Measurements from ENCODE around the gene WWC2. TPM values are rescaled to one million over a fixed set of nuclear protein-coding genes. Genes with fewer than 3 reads are reported as not detected.

The WWC2 gene
- total RNA-seq, 1 donor from 2014 or later = 18.2 TPM

GRCh38 chr4:183356931-183357675 is 258.0 kb downstream of the WWC2 start:
- Mint-ChIP-seq H3K27ac (ENCODE audit: unreplicated experiment) (no peak overlapping the region), H3K9me3 (ENCODE audit: unreplicated experiment) (no peaks in the 10 kb centered on the region), H3K27me3 (ENCODE audit: unreplicated experiment) (peaks cover 2% of the 10 kb centered on the region), H3K4me1 (ENCODE audit: low read depth, unreplicated experiment) (no peaks in the 10 kb centered on the region), H3K36me3 (ENCODE audit: unreplicated experiment) (no peaks in the 10 kb centered on the region), H3K4me3 (ENCODE audit: unreplicated experiment) (no peak overlapping the region)
- TF ChIP-seq, protein P1, sequence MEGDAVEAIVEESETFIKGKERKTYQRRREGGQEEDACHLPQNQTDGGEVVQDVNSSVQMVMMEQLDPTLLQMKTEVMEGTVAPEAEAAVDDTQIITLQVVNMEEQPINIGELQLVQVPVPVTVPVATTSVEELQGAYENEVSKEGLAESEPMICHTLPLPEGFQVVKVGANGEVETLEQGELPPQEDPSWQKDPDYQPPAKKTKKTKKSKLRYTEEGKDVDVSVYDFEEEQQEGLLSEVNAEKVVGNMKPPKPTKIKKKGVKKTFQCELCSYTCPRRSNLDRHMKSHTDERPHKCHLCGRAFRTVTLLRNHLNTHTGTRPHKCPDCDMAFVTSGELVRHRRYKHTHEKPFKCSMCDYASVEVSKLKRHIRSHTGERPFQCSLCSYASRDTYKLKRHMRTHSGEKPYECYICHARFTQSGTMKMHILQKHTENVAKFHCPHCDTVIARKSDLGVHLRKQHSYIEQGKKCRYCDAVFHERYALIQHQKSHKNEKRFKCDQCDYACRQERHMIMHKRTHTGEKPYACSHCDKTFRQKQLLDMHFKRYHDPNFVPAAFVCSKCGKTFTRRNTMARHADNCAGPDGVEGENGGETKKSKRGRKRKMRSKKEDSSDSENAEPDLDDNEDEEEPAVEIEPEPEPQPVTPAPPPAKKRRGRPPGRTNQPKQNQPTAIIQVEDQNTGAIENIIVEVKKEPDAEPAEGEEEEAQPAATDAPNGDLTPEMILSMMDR (IDR thresholded peaks at IDR 0.05; ENCODE audit: partially characterized antibody, unreplicated experiment) = no peak
- DNase-seq = no peak

DNA sequence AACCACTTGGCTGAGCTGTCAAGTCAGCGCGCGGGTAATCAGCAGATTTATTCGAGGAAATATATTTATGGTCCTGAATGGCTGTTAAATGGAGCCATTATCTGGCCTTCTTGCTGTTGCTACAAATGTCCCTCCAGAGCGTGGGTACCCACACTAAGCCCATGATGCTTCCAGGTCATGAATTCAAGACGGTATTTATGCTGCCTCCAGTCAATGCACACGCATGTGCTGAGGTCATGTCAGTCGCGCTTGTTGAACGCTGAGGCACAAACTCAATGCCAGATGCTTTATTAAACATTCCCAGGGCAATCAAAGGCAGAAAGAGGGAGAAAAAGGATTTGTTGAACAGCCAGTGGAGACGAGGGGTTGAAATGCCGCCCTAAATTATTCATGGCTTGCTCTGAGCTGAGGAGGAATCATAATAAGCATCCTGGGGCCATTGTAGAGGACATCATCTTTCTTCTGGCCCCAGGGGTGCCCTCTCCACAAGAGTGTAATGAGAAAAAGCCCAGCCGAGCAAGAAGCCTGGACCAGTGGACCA is 259.2 kb downstream of the WWC2 start:
- Mint-ChIP-seq H3K36me3 (ENCODE audit: unreplicated experiment) (no peaks in the 10 kb centered on the region), H3K9me3 (ENCODE audit: unreplicated experiment) (no peaks in the 10 kb centered on the region), H3K27ac (ENCODE audit: unreplicated experiment) (no peak overlapping the region), H3K27me3 (ENCODE audit: unreplicated experiment) (peaks cover 4% of the 10 kb centered on the region), H3K4me1 (ENCODE audit: low read depth, unreplicated experiment) (no peaks in the 10 kb centered on the region), H3K4me3 (ENCODE audit: unreplicated experiment) (no peak overlapping the region)
- TF ChIP-seq, protein P1 (IDR thresholded peaks at IDR 0.05; ENCODE audit: partially characterized antibody, unreplicated experiment) = no peak
- no peak for DNase-seq

DNA sequence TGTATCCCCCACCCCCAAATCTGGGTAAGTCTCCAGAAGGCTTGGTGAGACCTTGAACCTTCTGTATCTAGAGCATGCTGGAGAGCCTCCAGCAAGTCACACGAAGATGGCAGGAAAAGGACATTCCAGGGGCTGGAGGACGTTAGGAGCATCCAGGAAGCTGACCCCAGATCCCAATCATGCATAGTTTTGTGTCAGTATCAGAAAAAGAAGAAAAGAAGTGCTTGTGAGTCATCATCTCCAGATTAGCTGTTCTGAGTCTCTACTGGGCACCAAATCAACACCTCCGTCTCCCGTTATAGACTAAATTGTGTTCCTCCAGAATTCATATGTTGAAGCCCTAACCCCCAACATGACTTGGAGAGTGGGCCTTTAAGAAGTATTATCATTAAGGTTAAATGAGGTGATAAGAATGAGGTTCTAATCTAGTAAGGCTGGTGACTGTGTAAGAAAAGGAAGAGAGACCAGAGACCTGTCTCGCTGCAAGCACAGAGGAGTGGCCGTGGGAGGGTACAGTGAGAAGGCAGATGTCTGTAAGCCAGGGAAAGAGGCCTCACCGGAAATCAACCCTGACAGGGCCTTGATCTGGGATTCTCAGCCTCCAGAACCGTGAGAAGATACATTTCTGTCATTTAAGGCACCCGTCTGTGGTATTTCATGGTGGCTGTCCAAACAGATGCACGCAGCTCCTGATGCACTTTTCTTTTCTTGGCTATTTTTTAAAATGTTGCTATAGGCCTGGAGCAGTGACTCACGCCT is 261.3 kb downstream of the WWC2 start:
- Mint-ChIP-seq H3K36me3 (ENCODE audit: unreplicated experiment) (no peaks in the 10 kb centered on the region), H3K9me3 (ENCODE audit: unreplicated experiment) (no peaks in the 10 kb centered on the region), H3K4me1 (ENCODE audit: low read depth, unreplicated experiment) (no peaks in the 10 kb centered on the region), H3K27ac (ENCODE audit: unreplicated experiment) (no peak overlapping the region), H3K27me3 (ENCODE audit: unreplicated experiment) (peaks cover 4% of the 10 kb centered on the region), H3K4me3 (ENCODE audit: unreplicated experiment) (no peak overlapping the region)
- TF ChIP-seq, protein P1 (IDR thresholded peaks at IDR 0.05; ENCODE audit: partially characterized antibody, unreplicated experiment) = no peak
- no peak for DNase-seq

DNA sequence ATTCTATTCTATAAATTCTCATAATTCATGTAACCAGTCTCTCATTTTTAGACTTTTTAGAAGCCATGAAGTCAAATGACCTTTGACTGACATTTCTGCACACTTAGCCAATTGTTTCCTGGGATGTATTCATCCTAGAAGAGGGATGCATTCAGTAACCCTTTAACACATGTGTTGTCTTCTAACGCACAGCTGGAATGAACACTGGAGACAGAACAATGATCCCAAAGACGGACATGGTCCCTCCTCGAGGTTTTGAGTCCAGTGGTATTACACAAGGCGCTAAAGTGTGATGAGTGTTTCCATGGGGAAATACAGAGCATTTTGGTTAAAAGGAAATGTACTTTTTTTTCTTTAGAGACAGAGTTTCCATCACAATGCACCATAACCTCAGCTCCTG is 263.0 kb downstream of the WWC2 start:
- Mint-ChIP-seq H3K27me3 (ENCODE audit: unreplicated experiment) (peaks cover 4% of the 10 kb centered on the region), H3K9me3 (ENCODE audit: unreplicated experiment) (no peaks in the 10 kb centered on the region), H3K4me1 (ENCODE audit: low read depth, unreplicated experiment) (no peaks in the 10 kb centered on the region), H3K36me3 (ENCODE audit: unreplicated experiment) (no peaks in the 10 kb centered on the region), H3K27ac (ENCODE audit: unreplicated experiment) (no peak overlapping the region), H3K4me3 (ENCODE audit: unreplicated experiment) (no peak overlapping the region)
- TF ChIP-seq, protein P1 (IDR thresholded peaks at IDR 0.05; ENCODE audit: partially characterized antibody, unreplicated experiment) = no peak
- no peak for DNase-seq
